Measurements from ENCODE around the gene IL6ST.
A peak's percentile ranks its signal among the peaks of the same experiment; 100 is the strongest.

The IL6ST gene

DNA sequence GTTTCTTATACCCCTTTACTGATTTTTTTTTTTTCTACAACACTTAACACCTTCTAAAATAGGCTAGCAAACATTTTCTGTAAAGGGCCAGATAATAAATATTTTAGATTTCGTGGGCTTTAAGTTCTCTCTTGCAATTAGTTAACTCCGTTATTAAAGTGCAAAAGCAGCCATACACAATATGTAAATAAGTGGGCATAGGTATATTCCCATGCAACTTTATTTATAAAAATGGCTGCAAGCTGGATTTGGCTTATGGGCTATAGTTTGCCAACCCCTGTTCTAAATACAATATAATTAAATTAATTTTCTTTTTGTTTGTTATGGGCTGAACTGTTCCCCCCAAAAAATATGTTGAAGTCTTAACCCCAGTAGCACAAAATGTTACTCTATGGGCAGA lies 10.8 kb downstream of the IL6ST start:
- Histone ChIP-seq H3K36me3 (ENCODE audit: control insufficient read depth in 2 of 2, insufficient read depth in 1 of 2, low read length in 2 of 2) (peaks cover 0 to 4% of the 10 kb centered on the region in 2 experiments), H3K27ac (ENCODE audit: extremely low read depth, low read depth, low read length) (no peak overlapping the region), H3K4me3 (ENCODE audit: low read depth, low read length) (no peak overlapping the region), H3K4me1 (ENCODE audit: control insufficient read depth, insufficient read depth, low read length) (no peaks in the 10 kb centered on the region), H3K9me3 (ENCODE audit: control insufficient read depth, insufficient read depth, low read depth, low read length) (no peaks in the 10 kb centered on the region)
- CTCF ChIA-PET: interaction anchor here (2.8 kb wide), 1 partner anchor 217 kb away, joined by 19 read pairs; no protein-coding TSS in a partner anchor
- no peak for TF ChIP-seq ZNF335 (tag by site-specific recombination; conservative IDR thresholded peaks at IDR 0.05)
- TF ChIP-seq ZNF701 (tag by site-specific recombination; IDR thresholded peaks at IDR 0.05): no peak
- TF ChIP-seq ZNF239 (tag by site-specific recombination; IDR thresholded peaks at IDR 0.05): no peak
- no peak for TF ChIP-seq SETDB1 (IDR thresholded peaks at IDR 0.05; ENCODE audit: insufficient read length, low read length)
- no peak for TF ChIP-seq ZBTB7A (tag by site-specific recombination; IDR thresholded peaks at IDR 0.05; ENCODE audit: low read depth)
- TF ChIP-seq ZNF341 (tag by site-specific recombination; IDR thresholded peaks at IDR 0.05; ENCODE audit: low read depth): no peak
- TF ChIP-seq ZNF571 (tag by site-specific recombination; IDR thresholded peaks at IDR 0.05): no peak
- TF ChIP-seq, protein P1, sequence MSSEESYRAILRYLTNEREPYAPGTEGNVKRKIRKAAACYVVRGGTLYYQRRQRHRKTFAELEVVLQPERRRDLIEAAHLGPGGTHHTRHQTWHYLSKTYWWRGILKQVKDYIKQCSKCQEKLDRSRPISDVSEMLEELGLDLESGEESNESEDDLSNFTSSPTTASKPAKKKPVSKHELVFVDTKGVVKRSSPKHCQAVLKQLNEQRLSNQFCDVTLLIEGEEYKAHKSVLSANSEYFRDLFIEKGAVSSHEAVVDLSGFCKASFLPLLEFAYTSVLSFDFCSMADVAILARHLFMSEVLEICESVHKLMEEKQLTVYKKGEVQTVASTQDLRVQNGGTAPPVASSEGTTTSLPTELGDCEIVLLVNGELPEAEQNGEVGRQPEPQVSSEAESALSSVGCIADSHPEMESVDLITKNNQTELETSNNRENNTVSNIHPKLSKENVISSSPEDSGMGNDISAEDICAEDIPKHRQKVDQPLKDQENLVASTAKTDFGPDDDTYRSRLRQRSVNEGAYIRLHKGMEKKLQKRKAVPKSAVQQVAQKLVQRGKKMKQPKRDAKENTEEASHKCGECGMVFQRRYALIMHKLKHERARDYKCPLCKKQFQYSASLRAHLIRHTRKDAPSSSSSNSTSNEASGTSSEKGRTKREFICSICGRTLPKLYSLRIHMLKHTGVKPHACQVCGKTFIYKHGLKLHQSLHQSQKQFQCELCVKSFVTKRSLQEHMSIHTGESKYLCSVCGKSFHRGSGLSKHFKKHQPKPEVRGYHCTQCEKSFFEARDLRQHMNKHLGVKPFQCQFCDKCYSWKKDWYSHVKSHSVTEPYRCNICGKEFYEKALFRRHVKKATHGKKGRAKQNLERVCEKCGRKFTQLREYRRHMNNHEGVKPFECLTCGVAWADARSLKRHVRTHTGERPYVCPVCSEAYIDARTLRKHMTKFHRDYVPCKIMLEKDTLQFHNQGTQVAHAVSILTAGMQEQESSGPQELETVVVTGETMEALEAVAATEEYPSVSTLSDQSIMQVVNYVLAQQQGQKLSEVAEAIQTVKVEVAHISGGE (tag by site-specific recombination; conservative IDR thresholded peaks at IDR 0.05; ENCODE audit: low read depth): no peak
- no peak for TF ChIP-seq ZNF654 (tag by site-specific recombination; IDR thresholded peaks at IDR 0.05; ENCODE audit: low read depth)
- TF ChIP-seq ZBTB48 (tag by site-specific recombination; IDR thresholded peaks at IDR 0.05): no peak
- no peak for TF ChIP-seq ZNF394 (tag by site-specific recombination; IDR thresholded peaks at IDR 0.05; ENCODE audit: borderline replicate concordance)
- TF ChIP-seq, protein P2, sequence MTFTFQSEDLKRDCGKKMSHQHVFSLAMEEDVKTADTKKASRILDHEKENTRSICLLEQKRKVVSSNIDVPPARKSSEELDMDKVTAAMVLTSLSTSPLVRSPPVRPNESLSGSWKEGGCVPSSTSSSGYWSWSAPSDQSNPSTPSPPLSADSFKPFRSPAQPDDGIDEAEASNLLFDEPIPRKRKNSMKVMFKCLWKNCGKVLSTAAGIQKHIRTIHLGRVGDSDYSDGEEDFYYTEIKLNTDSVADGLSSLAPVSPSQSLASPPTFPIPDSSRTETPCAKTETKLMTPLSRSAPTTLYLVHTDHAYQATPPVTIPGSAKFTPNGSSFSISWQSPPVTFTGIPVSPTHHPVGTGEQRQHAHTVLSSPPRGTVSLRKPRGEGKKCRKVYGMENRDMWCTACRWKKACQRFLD (tag by site-specific recombination; IDR thresholded peaks at IDR 0.05): no peak
- TF ChIP-seq ZNF560 (tag by site-specific recombination; IDR thresholded peaks at IDR 0.05; ENCODE audit: borderline replicate concordance): no peak
- no peak for TF ChIP-seq ZNF23 (tag by site-specific recombination; IDR thresholded peaks at IDR 0.05; ENCODE audit: borderline replicate concordance)
- no peak for TF ChIP-seq ZEB2 (tag by site-specific recombination; IDR thresholded peaks at IDR 0.05)
- no peak for TF ChIP-seq KLF9 (tag by site-specific recombination; IDR thresholded peaks at IDR 0.05; ENCODE audit: low read depth)
- POLR2A ChIA-PET: interaction anchor here (1.5 kb wide), 1 partner anchor 11 kb away, joined by 7 read pairs; the partner anchor contains the start of gene IL6ST

DNA sequence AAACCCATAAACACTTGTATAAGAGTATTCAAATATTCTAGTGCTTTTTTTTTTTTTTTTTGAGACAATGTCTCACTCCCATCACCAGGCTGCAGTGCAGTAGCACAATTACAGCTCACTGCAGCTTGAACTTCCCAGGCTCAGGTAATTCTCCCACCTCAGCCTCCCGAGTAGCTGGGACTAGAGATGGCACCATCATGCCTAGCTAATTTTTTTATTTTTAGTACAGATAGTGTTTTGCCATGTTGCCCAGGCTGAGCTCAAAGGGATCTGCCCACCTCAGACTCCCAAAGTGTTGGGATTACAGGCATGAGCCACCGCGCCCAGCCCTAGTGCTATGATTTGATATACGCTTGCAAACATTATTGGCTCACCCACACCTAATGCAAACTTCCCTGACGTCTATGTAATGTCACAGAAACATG lies 11.8 kb downstream of the IL6ST start:
- Histone ChIP-seq H3K27ac (ENCODE audit: extremely low read depth, low read depth, low read length) (no peak overlapping the region), H3K4me3 (ENCODE audit: low read depth, low read length) (no peak overlapping the region), H3K36me3 (ENCODE audit: control insufficient read depth in 2 of 2, insufficient read depth in 1 of 2, low read length in 2 of 2) (peaks cover 0 to 4% of the 10 kb centered on the region in 2 experiments), H3K9me3 (ENCODE audit: control insufficient read depth, insufficient read depth, low read depth, low read length) (no peaks in the 10 kb centered on the region), H3K4me1 (ENCODE audit: control insufficient read depth, insufficient read depth, low read length) (no peaks in the 10 kb centered on the region)
- CTCF ChIA-PET: interaction anchor here (0.7 to 2.8 kb wide), 8 partner anchors 9 to 282 kb away, joined by 3 to 19 read pairs (median 4); no protein-coding TSS in a partner anchor
- TF ChIP-seq ZNF654 (tag by site-specific recombination; IDR thresholded peaks at IDR 0.05; ENCODE audit: low read depth): peak; percentile 21; the same call in 1 of the 2 replicates
- TF ChIP-seq IKZF3 (tag by site-specific recombination; IDR thresholded peaks at IDR 0.05): no peak
- POLR2A ChIA-PET: interaction anchor here (0.6 kb wide), 1 partner anchor 47 kb away, joined by 8 read pairs; no protein-coding TSS in a partner anchor

DNA sequence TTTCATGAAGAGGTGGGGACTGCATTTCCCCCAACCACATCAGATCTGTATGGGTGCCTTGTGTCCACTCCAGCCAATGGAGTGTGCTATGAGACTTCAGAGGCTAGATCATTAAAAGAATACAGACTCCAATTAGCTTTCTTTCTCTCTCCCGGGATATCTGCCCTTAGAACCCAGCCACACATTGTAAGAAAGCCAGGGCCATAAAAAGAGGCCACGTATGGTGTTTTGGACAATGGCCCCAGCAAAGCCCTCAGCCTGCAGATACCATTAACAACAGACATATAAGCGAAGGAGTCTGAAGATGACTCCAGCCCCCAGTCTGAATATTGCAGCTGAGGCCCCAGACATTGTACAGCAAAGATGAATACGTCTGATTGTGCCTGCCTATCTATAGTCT lies 21.5 kb downstream of the IL6ST start:
- ChIA-PET POLR2A (no interaction called here), CTCF (interaction anchor here (0.7 kb wide), 1 partner anchor 854 kb away, joined by 4 read pairs; no protein-coding TSS in a partner anchor)
- TF ChIP-seq ZNF830 (tag by site-specific recombination; IDR thresholded peaks at IDR 0.05; ENCODE audit: low read depth) (no peak), BCL11B (tag by site-specific recombination; IDR thresholded peaks at IDR 0.05; ENCODE audit: low read depth) (no peak), SP3 (tag by site-specific recombination; IDR thresholded peaks at IDR 0.05) (no peak), ZFP37 (tag by site-specific recombination; IDR thresholded peaks at IDR 0.05) (no peak), ZNF629 (tag by site-specific recombination; IDR thresholded peaks at IDR 0.05) (no peak), FEZF1 (tag by site-specific recombination; IDR thresholded peaks at IDR 0.05) (no peak), MEIS1 (CRISPR knock-in tag; IDR thresholded peaks at IDR 0.05; ENCODE audit: borderline replicate concordance) (no peak), ZNF121 (tag by site-specific recombination; IDR thresholded peaks at IDR 0.05) (no peak)
- H3K9me3 ChIP-seq (ENCODE audit: control insufficient read depth, insufficient read depth, low read depth, low read length): no peaks in the 10 kb centered on the region
- no peak overlapping the region for H3K27ac ChIP-seq (ENCODE audit: extremely low read depth, low read depth, low read length)
- peaks cover 6 to 17% of the 10 kb centered on the region in 2 experiments; a peak in 2 of 3 replicates for H3K36me3 ChIP-seq (ENCODE audit: control insufficient read depth in 2 of 2, insufficient read depth in 1 of 2, low read length in 2 of 2)
- H3K4me1 ChIP-seq (ENCODE audit: control insufficient read depth, insufficient read depth, low read length): no peaks in the 10 kb centered on the region
- H3K4me3 ChIP-seq (ENCODE audit: low read depth, low read length): no peak overlapping the region

All from HEK293 (cell line).